WI38 (cell line): ENCODE results near the gene SLC2A14.
"Not testable (repeated sequence)": the region's sequence is repeated elsewhere in the genome, so short reads cannot be mapped to it uniquely, and the experiment has no call there.

ENCODE experiments used
- H3K4me3 ChIP-seq: 2 replicates; pipeline ENCODE4 v1.5.1; 2011; ENCODE audit warnings: low read depth, mild to moderate bottlenecking, control low read depth, low read length
- CTCF ChIP-seq: IDR thresholded peaks from 2 replicates; pipeline ENCODE4 v1.5.1; 2012; ENCODE audit warnings: low read depth, mild to moderate bottlenecking, control low read depth, low read length

The SLC2A14 gene

GRCh38 chr12:7806863-7807487 lies 65.7 kb downstream of the SLC2A14 start:
- peak; percentile 97 for TF ChIP-seq CTCF
- H3K4me3 ChIP-seq: no peak overlapping the region

DNA sequence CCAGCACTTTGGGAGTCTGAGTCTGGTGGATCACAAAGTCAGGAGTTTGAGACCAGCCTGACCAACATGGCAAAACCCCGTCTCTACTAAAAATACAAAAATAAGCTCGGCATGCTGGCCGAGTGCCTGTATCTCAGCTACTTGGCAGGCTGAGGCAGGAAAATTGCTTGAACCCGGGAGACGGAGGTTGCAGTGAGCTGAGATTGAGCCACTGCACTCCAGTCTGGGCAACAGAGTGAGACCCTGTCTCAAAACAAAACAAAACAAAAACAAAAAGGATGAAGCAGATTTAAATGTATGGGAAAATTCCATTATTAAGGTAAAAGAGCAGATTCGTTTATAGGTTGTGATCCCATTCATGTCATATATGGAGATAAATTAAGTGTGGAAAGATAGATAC lies 66.4 kb downstream of the SLC2A14 start:
- not testable (repeated sequence) for H3K4me3 ChIP-seq

DNA sequence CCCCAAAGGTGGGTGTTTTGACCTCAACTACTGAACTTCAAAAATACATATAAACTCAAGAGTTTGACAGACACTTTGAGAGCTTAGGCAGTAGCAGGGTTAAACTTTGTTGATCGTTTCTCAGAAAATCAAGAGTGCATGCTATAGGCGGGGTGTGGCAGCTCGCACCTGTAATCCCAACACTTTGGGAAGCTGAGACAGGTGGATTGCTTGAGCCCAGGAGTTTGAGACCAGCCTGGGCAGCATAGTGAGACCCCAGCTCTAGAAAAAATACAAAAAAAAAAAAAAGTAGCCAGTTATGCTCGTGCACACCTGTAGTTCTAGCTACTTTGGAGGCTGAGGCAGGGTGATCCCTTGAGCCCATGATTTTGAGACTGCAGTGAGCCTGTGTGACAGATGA lies 71.3 kb downstream of the SLC2A14 start:
- H3K4me3 ChIP-seq: no peak overlapping the region
- TF ChIP-seq CTCF: no peak

DNA sequence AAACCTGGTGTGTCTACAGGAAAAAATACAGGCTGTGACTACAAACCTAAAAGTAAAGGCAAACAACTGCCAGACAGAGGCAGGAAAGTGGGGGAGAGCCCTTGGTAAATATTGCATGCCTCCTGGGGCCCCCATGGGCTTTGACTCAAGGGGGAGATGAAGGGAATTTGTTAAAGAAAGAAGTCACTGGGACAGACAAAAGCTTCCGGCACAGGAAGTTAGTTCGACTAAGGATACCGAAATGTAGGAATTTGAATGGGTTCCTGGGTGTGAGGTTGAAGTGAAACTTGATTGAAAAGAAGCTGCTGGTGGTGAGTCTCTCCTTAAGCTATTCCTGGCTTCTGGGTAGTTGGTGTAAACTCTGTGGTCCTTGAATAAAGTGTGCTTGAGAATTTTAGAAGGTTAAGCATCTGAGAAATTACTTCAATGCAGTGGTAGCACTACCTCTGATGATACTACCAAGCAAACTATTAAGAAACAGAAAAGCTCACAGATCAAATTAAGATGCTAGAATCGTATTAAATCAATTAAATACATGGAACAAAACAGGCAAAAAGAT lies 73.9 kb downstream of the SLC2A14 start:
- not testable (repeated sequence) for H3K4me3 ChIP-seq

GRCh38 chr12:7797698-7798398 lies 74.9 kb downstream of the SLC2A14 start:
- H3K4me3 ChIP-seq: no peak overlapping the region
- no peak for TF ChIP-seq CTCF

DNA sequence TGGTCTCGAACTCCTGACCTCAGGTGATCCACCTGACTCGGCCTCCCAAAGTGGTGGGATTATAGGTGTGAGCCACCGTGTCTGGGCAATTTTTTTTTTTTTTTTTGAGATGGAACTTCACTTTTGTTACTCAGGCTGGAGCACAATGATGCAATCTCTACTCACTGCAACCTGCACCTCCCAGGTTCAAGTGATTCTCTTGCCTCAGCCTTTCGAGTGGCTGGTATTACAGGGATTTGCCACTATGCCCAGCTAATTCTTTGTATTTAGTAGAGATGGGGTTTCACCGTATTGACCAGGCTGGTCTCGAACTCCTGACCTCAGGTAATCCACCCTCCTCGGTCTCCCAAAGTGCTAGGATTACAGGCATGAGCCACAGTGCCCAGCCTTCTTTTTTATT lies 75.4 kb downstream of the SLC2A14 start:
- H3K4me3 ChIP-seq: not testable (repeated sequence)

DNA sequence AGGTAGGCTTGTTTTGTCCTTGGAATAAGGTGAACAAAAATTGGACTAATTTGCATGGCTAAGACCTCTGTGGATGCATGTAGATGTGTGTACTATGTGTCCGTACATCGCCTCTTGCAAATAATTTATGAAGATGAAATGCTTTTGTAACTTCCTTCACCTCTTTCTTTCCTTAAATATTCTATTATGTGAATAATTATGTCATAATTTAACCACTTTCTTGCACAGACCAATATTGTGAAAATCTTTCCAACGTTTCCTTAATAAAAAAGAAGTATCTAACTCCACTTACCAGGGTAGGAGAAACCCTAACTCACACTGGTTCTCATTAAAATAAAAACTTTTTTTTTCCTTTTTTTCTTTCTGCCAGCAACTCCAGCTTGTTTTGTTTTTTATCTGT lies 79.5 kb downstream of the SLC2A14 start:
- TF ChIP-seq CTCF: no peak
- no peak overlapping the region for H3K4me3 ChIP-seq

DNA sequence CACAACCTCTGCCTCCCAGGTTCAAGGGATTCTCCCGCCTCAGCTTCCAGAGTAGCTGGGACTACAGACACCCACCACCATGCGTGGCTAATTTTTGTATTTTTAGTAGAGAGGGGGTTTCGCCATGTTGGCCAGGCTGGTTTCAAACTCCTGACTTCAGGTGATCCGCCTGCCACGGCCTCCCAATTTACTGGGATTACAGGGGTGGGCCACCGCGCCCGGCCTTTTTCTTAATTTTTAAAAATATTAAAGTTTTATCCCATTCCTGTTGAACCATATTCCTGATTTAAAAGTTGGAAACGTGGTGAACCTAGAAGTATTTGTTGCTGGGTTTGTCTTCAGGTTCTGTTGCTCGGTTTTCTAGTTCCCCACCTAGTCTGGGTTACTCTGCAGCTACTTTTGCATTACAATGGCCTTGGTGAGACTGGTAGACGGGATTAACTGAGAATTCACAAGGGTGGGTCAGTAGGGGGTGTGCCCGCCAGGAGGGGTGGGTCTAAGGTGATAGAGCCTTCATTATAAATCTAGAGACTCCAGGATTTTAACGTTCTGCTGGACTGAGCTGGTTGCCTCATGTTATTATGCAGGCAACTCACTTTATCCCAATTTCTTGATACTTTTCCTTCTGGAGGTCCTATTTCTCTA lies 83.7 kb downstream of the SLC2A14 start, which contains the start of gene NANOG:
NANOG (plus strand) TSS at position 519 of the 645 bp plus-strand sequence. CDS start 213 bp downstream, outside the sequence.
- not testable (repeated sequence) for H3K4me3 ChIP-seq

- no peak for TF ChIP-seq CTCF
These were observed 84.4 kb downstream of the SLC2A14 start for GRCh38 chr12:7788294-7788660.

More at GRCh38 chr12:7788294-7788660, 84.4 kb downstream of the SLC2A14 start:
- H3K4me3 ChIP-seq: no peak overlapping the region
